ENCODE data around the gene NDRG4.

Gene NDRG4

GRCh38 chr16:58537124-58537906 is 37.4 kb downstream of the NDRG4 start:
- DNase-seq = no peak

- no peak for DNase-seq
Measured at GRCh38 chr16:58541711-58542110, 41.8 kb downstream of the NDRG4 start.

GRCh38 chr16:58542291-58542690 is 42.3 kb downstream of the NDRG4 start:
- DNase-seq = no peak

- no peak for DNase-seq
Measured at GRCh38 chr16:58543685-58544084, 43.7 kb downstream of the NDRG4 start.

GRCh38 chr16:58548378-58548777 is 48.4 kb downstream of the NDRG4 start:
- no peak for DNase-seq

GRCh38 chr16:58551496-58551895 is 51.6 kb downstream of the NDRG4 start:
- DNase-seq = no peak

GRCh38 chr16:58556678-58557077 is 56.7 kb downstream of the NDRG4 start:
- DNase-seq = no peak
